Skeletal muscle tissue (tissue), 4 donors: ENCODE measurements around the gene SLC35B3. TPM values are rescaled to one million over a fixed set of nuclear protein-coding genes. Genes with fewer than 3 reads are reported as not detected.
"Not testable (repeated sequence)": the region's sequence is repeated elsewhere in the genome, so short reads cannot be mapped to it uniquely, and the experiment has no call there.

Experiments used
- H3K27ac ChIP-seq: one replicate; pipeline ENCODE4 v1.7.0; 2013; ENCODE audit warnings: mild to moderate bottlenecking, low read depth, low read length, inconsistent platforms
- H3K27me3 ChIP-seq, 3 donors: one replicate each; pipeline ENCODE4 v1.7.0; 2013; ENCODE audit warnings: low read length in 3 of 3; ENCODE audit not compliant: control insufficient read depth in 3 of 3, insufficient read depth in 3 of 3
- H3K36me3 ChIP-seq, 3 donors: one replicate each; pipeline ENCODE4 v1.7.0; 2013; ENCODE audit warnings: low read length in 3 of 3; ENCODE audit not compliant: control insufficient read depth in 3 of 3, insufficient read depth in 3 of 3
- H3K4me1 ChIP-seq, 3 donors: one replicate each; pipeline ENCODE4 v1.7.0; 2013; ENCODE audit warnings: low read length in 3 of 3, mild to moderate bottlenecking in 3 of 3; ENCODE audit not compliant: control insufficient read depth in 3 of 3, insufficient read depth in 3 of 3
- H3K4me3 ChIP-seq, 3 donors: one replicate each; pipeline ENCODE4 v1.7.0; 2013; ENCODE audit warnings: low read length in 3 of 3
- H3K9ac ChIP-seq, 3 donors: one replicate each; pipeline ENCODE4 v1.7.0; 2013; ENCODE audit warnings: low read length in 3 of 3, mild to moderate bottlenecking in 3 of 3, moderate library complexity in 2 of 3, low read depth in 1 of 3
- H3K9me3 ChIP-seq, 3 donors: one replicate each; pipeline ENCODE4 v1.7.0; 2013; ENCODE audit warnings: low read length in 3 of 3; ENCODE audit not compliant: control insufficient read depth in 3 of 3
- total RNA-seq: library from RNA; depleted of rRNA; stranded (reverse); fragments of >200 nt; gene quantifications from one replicate; pipeline ENCODE4 v1.2.3, GENCODE V29; 2014
- donor health status: Osteomylitis.

SLC35B3 gene
- total RNA-seq, 1 donor from 2014 or later = 12.5 TPM

GRCh38 chr6:8420031-8420588 is 15.2 kb downstream of the SLC35B3 start:
- H3K27ac ChIP-seq = no peak overlapping the region
- H3K27me3 ChIP-seq = no peaks in the 10 kb centered on the region
- no peaks in the 10 kb centered on the region for H3K9me3 ChIP-seq
- H3K9ac ChIP-seq = no peak overlapping the region
- H3K36me3 ChIP-seq = peaks cover 8 to 27% (median 19%) of the 10 kb centered on the region in 3 donors
- H3K4me3 ChIP-seq = no peak overlapping the region
- H3K4me1 ChIP-seq = no peaks in the 10 kb centered on the region

- Histone ChIP-seq H3K9me3 (no peaks in the 10 kb centered on the region), H3K27me3 (no peaks in the 10 kb centered on the region), H3K36me3 (peaks cover 8 to 43% (median 35%) of the 10 kb centered on the region in 3 donors), H3K4me3 (no peak overlapping the region), H3K27ac (no peak overlapping the region), H3K4me1 (no peaks in the 10 kb centered on the region), H3K9ac (no peak overlapping the region)
Measured at GRCh38 chr6:8415913-8416312, 19.4 kb downstream of the SLC35B3 start.

- Histone ChIP-seq H3K9ac (no peak overlapping the region), H3K4me3 (no peak overlapping the region), H3K9me3 (no peaks in the 10 kb centered on the region), H3K27me3 (no peaks in the 10 kb centered on the region), H3K36me3 (peaks cover 11 to 45% (median 41%) of the 10 kb centered on the region in 3 donors), H3K4me1 (no peaks in the 10 kb centered on the region), H3K27ac (no peak overlapping the region)
Measured at GRCh38 chr6:8415280-8415679, 20.1 kb downstream of the SLC35B3 start.

- no peak overlapping the region for H3K9ac ChIP-seq
- H3K27me3 ChIP-seq = no peaks in the 10 kb centered on the region
- peaks cover 11 to 47% (median 43%) of the 10 kb centered on the region in 3 donors for H3K36me3 ChIP-seq
- H3K27ac ChIP-seq = no peak overlapping the region
- H3K9me3 ChIP-seq = no peaks in the 10 kb centered on the region
- H3K4me1 ChIP-seq = no peaks in the 10 kb centered on the region
- no peak overlapping the region for H3K4me3 ChIP-seq
Measured at GRCh38 chr6:8414844-8415243, 20.5 kb downstream of the SLC35B3 start.

- H3K27me3 ChIP-seq, H3K9ac ChIP-seq, H3K4me1 ChIP-seq, H3K27ac ChIP-seq, H3K4me3 ChIP-seq, H3K9me3 ChIP-seq: not testable (repeated sequence)
- H3K36me3 ChIP-seq = peaks cover 3 to 16% (median 9%) of the 10 kb centered on the region in 3 donors
Measured at GRCh38 chr6:8405946-8406345, 29.4 kb downstream of the SLC35B3 start.

- Histone ChIP-seq H3K27ac (no peak overlapping the region), H3K27me3 (no peaks in the 10 kb centered on the region), H3K9me3 (no peaks in the 10 kb centered on the region), H3K36me3 (no peaks in the 10 kb centered on the region), H3K9ac (no peak overlapping the region), H3K4me3 (no peak overlapping the region), H3K4me1 (no peaks in the 10 kb centered on the region)
Measured at GRCh38 chr6:8402546-8402945, 32.8 kb downstream of the SLC35B3 start.

DNA sequence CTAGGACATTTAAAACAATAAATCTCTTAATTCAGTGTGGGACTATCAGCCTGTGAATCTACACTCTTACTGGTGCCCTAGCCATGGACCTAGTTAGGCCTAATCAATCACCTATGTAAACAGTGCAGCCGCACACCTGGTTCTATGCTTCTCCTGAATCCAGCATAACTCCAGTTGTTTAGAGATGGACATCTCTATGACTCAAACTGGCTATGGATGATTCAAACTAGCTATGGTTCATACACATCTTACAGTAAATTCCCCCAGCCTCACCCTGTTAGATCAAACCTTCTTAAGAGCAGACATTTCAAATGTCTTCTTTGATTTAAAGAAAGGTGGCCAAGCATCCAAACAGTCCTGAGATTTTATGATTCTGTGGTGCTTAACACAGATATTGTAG is 34.7 kb downstream of the SLC35B3 start:
- H3K36me3 ChIP-seq = no peaks in the 10 kb centered on the region
- H3K9ac ChIP-seq = no peak overlapping the region
- H3K4me1 ChIP-seq = no peaks in the 10 kb centered on the region
- no peaks in the 10 kb centered on the region for H3K9me3 ChIP-seq
- H3K4me3 ChIP-seq = no peak overlapping the region
- H3K27ac ChIP-seq = no peak overlapping the region
- no peaks in the 10 kb centered on the region for H3K27me3 ChIP-seq

DNA sequence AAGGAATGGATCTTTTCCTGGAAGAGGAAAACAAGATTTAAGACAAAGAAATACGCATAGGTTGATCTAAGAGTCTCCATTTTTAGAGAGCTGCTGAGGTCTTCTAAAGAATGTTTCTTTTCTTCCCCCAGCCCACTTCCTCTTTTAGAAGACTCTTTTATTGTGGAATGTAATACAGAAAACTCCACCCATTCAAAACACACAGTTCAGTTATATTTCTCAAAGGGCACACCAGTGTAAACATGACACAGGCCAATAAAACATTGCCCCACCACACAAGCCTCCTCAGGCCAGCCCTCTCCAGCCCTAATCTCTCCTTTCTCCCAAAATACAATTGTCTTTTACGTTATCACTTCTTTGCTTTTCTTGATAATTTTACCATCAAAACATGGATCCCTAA is 42.8 kb downstream of the SLC35B3 start:
- H3K4me1 ChIP-seq = no peaks in the 10 kb centered on the region
- H3K9me3 ChIP-seq = no peaks in the 10 kb centered on the region
- no peaks in the 10 kb centered on the region for H3K36me3 ChIP-seq
- H3K9ac ChIP-seq = no peak overlapping the region
- no peak overlapping the region for H3K27ac ChIP-seq
- no peaks in the 10 kb centered on the region for H3K27me3 ChIP-seq
- no peak overlapping the region for H3K4me3 ChIP-seq

DNA sequence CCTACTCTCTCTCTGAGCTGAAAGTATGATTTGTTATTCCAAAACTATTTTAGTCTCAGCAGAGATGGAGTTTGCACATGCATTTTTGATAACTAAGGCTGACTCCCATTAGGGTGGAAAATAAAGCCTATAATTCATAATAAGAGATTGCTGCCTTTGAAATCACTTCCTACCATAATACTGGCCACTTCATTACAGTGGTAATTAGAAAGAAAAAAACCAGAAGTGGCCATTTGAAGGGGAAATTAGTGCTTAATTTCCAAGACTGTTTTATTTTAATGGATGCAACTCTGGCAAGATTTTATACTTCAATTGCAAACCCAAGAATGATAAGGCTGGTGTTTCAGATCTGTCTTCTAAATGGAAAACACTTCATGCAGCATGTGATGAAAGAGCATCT is 43.4 kb downstream of the SLC35B3 start:
- Histone ChIP-seq H3K9me3 (no peaks in the 10 kb centered on the region), H3K4me1 (no peaks in the 10 kb centered on the region), H3K27ac (no peak overlapping the region), H3K9ac (no peak overlapping the region), H3K27me3 (no peaks in the 10 kb centered on the region), H3K36me3 (no peaks in the 10 kb centered on the region), H3K4me3 (no peak overlapping the region)

DNA sequence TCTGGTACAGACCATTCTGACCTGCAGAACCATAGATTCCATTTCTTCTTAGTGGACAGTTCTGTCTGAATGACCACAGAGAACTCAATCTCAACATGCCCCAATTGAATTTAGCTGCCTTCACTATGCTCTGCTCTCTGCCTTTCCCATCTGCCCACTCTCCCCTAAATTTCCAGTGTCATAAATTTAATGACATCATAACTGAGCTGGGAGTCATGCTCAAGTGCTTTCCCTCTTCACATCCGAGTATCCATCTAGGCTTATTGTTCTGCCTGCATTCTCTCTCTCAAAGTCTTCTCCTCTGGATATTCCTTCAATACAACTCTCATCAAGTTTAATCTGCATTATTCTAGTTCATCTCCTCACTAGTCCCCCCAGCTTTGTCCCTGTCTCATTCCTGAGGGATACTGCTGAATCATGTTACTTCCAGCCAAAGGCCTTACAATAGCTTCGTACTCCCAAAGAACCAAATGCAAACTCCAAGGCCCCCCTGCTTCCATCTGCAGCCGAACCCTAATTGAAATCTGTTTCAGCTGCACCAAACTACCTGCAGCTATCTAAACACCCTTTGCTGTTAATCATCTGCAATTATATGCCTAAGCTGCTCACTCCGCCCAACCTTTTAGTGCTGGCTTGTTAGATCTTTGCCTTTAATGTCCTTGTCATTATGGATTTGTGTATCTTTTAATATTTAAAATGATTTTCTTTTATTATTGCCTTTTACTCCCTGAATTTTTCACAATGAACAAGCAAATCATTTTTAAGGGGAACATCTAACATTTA is 46.1 kb downstream of the SLC35B3 start:
- Histone ChIP-seq H3K4me3 (no peak overlapping the region), H3K4me1 (no peaks in the 10 kb centered on the region), H3K27ac (no peak overlapping the region), H3K9ac (no peak overlapping the region), H3K9me3 (no peaks in the 10 kb centered on the region), H3K27me3 (no peaks in the 10 kb centered on the region), H3K36me3 (no peaks in the 10 kb centered on the region)
